Stimulated activated CD4-positive, alpha-beta T cell treated with anti-CD3 and anti-CD28 coated beads, Interleukin-2, amount 100 ng/mL, for 48 hours (primary cell): ENCODE measurements around the gene CALD1.

Source experiments
- DNase-seq, 2 donors: peaks; one replicate each; pipeline ENCODE4 v3.0.0-alpha.2; 2020

Gene CALD1

DNA sequence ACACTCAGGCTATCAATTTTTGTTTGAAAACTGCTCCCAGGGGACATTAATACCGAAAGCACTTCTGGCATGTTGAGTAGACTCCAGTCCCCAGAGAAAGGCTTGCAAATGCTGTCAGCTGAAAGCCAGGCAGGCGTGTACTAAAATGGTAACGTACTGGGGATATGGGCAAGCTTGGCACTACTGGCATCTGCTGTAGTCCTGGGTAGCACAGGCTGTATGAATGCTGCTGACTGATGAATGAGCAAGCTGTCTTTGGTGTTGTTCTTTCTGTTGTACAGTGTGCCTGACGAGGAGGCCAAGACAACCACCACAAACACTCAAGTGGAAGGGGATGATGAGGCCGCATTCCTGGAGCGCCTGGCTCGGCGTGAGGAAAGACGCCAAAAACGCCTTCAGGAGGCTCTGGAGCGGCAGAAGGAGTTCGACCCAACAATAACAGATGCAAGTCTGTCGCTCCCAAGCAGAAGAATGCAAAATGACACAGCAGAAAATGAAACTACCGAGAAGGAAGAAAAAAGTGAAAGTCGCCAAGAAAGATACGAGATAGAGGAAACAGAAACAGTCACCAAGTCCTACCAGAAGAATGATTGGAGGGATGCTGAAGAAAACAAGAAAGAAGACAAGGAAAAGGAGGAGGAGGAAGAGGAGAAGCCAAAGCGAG is 153.4 kb downstream of the CALD1 start:
- no peak for DNase-seq

DNA sequence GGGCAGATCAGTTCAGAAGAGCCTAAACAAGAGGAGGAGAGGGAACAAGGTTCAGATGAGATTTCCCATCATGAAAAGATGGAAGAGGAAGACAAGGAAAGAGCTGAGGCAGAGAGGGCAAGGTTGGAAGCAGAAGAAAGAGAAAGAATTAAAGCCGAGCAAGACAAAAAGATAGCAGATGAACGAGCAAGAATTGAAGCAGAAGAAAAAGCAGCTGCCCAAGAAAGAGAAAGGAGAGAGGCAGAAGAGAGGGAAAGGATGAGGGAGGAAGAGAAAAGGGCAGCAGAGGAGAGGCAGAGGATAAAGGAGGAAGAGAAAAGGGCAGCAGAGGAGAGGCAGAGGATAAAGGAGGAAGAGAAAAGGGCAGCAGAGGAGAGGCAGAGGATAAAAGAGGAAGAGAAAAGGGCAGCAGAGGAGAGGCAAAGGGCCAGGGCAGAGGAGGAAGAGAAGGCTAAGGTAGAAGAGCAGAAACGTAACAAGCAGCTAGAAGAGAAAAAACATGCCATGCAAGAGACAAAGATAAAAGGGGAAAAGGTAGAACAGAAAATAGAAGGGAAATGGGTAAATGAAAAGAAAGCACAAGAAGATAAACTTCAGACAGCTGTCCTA is 154.1 kb downstream of the CALD1 start:
- DNase-seq = no peak

DNA sequence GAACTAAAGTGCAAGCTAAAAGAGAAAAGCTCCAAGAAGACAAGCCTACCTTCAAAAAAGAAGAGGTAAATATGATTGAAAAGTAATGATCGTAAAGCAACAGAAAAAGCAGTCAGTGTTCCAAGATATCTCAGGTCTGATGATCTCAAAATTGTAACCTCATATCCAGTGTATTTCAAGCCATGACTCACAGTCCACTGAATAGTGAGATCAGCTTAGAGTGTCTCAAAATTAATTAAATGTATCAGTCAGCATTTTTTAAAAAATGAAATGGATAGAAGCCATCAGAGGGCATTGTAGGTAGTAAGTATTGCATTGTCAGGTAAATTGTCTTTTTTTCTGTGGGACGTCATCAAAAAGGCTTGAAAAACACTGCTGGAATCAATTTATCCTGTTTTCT is 156.3 kb downstream of the CALD1 start:
- DNase-seq = no peak

DNA sequence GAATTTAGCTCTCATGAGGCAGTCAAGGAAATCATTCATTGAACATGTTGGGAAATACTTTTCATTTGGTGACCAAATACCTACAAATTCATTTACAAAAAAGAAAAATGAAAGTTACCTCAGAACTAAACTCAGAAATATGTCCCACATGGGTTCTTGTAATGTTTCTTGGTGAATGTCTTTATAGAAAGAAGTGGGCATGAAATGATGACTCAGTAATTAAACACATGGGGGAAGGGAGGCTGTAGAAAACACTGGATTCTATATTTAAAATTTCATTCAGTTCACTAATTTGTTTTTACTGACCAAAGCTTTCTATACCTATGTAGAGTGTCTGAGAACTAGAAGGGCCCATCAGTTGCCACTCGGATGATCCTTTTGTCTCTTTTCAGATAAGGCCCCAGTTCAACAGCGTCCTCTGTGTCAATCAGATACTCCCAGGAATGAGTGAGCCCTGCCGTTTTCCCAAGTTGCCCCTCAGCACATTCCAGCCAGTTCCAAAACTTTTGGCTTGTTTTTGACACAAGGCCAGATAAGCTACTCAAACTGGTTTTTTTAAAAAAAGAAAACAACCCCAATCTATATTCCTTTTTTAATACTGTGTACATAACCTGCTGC is 157.6 kb downstream of the CALD1 start:
- DNase-seq = no peak

DNA sequence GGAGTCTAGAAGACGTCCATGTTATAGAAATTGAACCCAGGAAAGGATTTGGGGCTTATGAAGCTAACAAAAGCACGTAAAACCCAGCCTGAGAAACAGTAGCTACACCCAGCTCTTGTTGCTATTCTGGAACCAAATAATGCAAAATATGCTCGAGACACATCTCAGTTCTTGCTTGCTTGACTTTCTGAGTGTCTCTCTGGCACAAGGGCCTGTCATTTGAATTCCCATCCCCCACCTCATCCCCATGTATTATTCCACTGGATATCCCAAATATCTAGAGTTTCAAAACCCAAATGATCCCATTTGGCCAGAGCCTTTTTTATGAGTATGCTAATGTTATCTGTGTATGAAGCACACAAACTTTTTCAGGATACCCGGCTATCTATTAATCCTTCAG is 158.7 kb downstream of the CALD1 start:
- no peak for DNase-seq

DNA sequence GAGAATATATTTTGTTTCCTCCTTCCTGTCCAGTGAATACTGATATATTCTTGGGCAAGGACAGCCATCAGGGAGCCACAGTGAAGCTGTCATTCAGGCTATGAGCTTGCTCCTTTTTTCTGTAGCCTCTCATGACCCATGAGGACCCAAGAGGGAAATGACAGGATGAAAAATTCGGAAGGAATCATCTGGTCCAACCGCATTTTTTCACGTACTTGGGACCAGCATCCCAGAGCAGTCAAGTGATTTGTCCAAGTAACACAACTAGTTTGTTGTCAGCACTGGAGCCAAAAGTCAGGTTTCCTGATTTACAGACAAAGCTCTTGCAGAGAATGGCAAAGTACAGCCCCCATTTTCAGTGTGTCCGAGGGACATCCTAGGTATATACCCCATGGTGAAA is 159.7 kb downstream of the CALD1 start:
- no peak for DNase-seq

DNA sequence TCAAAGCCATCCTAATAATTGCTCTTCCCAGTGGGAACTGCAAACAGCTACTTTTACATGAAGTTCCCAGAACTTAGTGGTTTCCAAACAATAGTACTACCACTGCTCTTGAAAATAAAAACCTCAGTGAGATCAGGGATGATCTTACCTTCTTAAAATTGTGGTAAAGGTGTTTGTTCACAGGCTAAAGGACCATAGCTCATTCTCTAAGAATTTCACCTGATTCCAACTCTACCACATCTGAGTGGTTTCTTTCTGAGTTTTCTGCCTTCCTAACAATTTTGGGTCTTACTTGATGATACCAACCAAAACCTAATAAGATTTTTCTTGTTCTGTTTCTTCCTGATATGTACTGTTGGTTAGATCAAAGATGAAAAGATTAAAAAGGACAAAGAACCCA is 161.3 kb downstream of the CALD1 start:
- no peak for DNase-seq

DNA sequence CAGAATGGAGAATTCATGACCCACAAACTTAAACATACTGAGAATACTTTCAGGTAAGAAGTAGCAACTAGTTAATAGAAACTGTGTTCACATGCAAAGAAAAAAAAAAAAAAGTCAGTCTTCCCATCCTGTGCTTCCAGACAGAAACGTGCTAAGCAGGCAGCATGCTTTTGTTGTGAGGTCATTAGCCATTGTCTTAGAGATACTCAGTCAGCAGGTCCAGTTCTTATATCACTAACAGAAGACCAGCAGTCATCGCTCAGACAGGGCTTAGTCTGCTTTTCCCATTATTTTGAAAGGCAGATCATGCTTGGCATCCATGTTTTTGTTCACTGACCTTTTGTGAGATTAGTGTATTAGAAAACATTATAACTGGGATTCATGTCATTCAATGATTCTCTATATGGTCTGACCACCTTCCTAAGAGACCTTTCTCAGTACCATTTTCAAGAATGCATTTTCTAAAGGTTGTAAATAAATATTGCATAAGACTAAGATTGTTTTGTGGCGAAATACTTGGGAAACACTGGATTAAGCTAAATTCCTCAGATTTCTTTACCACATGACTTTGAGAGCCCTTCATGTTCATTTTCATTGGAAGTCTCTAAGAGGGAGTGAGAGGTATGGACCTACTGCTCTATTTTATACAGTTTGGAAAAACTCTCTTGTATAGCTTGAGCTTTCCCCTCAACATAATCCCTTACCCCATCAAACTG is 161.9 kb downstream of the CALD1 start:
- no peak for DNase-seq

DNA sequence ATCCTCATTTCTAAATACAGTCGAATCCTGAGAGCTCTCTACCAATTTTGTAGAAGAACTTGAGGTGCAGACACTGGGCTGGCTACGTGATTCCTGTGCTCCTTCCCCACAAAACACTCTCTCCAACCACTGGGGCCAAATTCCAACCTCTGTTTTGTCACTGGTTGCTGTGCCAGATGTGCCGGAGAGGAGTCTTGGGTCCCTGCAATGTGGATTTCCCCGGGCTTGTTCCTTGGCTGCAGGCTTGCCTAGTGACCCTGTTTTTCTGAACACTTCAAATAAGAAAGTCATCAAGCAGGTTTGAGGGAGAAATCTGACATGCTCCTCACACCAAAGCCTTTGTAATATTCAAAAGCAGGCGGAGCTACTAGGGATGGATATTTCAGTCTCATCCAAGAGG is 162.5 kb downstream of the CALD1 start:
- DNase-seq = no peak

DNA sequence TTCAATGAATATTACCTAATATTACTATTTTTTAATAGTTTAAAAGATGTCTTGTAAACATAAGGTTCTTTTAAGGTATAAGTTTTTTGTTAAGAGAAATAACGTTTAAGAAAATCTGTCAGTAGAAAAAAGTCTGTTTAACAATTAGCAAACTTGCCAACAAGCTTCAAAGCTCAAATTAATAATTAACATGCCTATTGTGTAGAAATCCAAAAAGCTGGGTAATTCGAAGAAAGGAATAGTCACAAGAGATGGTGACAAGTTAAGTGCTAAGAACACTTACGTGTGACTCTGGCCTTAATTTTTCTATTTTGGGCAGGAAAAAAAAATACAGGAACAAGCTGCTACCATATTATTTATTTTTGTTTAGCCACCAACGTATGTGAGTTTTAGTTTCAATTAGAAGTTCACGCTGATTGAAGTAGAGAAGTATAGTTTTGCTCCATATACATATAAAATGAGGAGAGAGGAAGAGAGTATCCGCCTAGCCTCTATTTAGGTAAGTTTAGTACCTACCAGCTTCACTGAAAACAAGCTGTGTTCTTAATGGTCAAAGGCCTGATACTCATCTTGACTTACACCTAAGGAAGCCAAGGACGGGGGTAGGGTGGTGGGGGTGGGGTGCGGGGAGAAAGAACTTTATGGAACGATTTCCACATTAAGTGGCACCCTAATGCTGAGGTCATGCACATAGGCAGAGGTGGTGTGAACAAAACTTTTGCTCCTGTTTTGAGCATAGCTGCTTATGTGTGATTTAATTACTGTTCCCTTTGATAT is 163.4 kb downstream of the CALD1 start:
- no peak for DNase-seq

DNA sequence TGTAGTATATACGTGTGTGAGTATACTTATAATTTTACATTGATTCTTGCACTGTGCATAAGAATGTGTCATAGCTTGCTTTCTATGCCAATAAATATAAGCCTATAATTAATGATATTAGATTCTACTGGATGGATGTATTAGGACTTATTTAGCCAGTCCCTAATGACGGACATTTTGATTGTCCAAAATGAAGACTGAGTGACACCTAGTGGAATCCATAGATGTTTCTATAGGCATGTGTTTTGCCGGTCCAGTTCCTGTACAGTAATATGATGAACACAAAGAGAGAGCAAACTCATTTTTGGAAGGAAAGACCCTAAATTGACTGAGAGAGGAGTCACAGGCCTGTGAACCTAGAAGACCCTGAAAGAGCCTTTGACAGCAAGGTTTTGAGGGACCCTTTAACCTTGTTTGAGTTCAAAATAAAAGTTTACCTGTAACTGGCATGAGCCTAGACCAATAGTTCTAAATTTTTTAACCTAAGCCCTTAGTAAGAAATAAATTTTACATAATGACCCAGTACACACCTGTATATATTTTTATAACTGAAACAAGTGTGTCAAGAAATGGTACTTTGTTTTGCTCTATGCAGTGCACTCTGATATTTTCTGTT is 164.5 kb downstream of the CALD1 start:
- DNase-seq = no peak

DNA sequence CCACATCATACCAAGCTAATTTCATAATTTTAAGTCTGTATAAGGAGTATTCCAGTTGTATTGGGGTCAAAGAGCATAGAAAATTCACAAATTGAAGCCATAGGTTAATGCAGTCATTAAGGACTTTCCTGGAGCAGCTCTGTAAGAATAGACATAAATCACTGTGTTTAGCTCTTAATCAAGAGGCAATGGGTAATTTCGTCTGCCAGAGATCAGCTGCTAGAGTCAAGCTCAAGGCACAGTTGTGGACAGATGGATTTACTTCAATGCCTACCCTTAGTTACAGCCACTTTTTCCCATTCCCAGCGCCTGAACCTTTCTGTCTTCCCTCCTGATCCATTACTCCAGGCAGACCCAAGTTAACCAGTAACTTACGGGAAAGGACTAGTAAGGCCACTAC is 166.3 kb downstream of the CALD1 start:
- no peak for DNase-seq

DNA sequence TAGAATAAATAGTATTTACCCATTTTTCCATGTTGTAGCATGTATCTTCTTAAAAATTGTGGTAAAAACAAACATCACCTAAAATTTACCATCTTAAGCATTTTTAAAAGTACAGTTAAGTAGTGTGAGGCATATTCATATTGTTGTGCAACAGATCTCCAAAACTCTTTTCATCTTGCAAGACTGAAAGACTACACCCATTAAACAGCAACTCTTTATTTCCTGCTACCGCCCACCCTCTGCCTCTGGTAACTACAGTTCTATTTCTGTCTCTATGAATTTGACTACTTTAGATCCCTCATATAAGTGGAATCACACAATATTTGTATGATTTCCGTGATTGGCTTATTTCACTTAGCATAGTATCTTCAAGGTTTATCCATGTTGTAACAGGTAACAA is 166.8 kb downstream of the CALD1 start:
- DNase-seq = no peak

DNA sequence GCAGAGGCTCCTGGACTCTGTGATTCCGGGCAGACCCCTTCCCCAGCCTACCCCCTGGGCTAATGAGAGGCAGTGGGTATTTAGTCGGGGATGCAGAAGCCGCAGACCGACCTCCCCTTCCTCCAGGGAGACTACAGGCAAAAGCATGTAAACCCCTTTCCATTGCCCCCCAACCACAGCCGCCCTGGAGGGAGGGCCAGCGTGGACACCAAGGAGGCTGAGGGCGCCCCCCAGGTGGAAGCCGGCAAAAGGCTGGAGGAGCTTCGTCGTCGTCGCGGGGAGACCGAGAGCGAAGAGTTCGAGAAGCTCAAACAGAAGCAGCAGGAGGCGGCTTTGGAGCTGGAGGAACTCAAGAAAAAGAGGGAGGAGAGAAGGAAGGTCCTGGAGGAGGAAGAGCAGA is 167.9 kb downstream of the CALD1 start:
- no peak for DNase-seq

DNA sequence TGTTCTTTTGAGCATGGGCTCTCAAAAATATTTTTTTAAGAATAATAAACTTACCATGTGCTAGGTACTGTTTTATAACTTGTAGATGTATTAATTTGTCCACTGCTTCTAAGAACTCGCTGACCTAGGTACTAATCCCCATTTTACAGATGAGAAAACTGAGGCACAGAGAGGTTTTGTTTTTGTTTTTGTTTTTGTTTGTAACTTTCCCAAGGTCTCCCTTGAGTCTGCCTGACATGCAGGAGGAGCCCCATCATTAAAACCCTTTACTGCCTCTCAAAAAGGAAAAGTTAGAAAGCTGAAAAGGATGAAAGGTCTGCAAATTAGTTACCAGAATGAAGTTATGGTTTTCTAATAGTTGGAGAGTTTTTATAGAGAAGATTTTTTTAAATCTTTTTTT is 168.4 kb downstream of the CALD1 start:
- DNase-seq = no peak

DNA sequence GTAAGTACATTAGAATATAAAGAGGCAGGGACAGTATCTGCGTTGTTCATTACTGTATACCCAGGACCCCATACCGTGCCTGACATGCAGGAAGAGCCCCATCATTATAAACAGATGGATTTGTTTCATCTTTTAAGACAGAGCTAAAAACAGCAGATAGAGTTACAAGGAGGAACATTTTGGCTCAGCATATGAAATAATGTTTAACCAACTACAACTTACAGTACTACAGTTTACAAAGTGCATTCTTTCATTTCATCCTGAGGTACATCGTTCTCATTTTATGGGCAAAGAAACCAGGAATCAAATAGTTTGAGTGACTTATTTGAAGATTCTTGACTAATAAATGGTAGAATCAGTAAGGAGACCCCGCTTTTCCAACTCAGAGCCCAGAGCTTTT is 168.8 kb downstream of the CALD1 start:
- no peak for DNase-seq

DNA sequence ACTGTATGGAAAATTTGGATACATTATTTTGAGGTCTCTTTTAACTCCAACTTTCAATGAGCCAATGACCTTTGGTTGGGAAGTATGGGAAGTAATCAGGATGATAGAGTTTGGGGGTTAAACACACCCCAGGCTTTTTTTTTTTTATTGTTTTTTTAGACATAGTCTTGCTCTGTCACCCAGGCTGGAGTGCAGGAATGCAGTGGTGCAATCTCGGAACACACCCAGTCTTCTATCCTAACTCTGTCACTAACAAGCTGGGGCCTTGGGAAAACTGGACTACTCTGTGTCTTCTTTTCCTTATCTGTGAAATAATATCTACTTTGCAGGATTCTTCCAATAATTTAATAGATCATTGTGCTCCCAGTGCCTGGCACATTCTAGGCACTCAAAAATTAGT is 169.3 kb downstream of the CALD1 start:
- no peak for DNase-seq

DNA sequence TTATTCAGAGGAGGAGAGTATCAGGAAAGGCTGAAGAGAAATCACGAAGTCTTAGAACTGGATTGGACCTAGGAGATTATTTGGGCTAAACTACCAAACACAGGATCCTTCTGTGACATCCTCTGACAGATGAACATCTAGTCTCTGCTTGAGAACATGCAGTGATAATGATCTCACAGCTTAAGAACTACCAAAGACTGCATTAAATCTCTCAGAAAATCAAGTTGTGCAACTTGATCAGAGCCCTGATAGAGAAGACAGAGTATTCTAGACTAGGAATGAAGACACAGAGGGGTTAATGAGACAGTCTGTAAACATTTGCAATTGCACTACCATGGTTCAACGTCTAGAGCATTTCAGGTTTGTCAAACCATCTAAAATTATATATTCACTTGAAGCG is 169.7 kb downstream of the CALD1 start:
- DNase-seq = no peak

DNA sequence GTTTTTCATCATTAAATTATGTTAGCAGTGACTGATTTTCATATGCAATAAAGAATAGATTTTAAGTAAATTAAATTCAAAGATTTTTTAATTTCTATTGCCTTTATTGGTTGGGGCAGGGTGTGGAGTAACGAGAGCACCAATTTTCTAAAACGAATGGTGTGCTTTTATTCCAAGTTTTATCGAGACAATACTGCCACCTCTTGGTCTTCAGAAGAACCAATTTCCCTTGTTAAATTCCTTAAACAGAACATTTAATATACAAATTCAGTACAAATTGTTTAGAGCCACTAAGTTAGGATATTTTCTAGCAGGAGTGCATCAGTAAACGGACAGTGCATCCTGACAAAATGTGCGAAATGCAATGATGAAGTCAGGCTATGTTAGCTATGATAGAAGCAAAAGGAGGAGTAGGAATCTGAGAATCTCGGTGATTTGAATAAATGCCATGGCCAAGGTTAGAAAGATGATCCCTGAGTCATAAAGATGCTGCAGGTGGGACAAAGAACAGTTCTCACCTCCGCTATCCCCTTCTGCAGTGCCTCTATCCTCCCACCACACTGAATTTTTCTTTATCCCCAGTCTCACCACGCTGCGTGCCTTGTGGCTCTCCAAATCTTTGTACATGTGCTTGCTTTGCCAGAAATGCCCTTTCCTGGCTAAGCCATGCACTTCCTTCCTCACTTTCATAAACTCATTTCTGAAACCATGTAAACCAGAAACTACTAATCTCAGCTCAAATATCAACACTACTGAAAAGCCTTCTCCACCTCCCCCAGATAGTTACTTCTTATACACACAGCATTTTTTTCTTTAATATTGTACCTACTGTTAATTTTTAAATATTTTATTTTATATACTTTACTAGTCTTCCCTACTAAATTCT is 175.0 kb downstream of the CALD1 start:
- DNase-seq = no peak

DNA sequence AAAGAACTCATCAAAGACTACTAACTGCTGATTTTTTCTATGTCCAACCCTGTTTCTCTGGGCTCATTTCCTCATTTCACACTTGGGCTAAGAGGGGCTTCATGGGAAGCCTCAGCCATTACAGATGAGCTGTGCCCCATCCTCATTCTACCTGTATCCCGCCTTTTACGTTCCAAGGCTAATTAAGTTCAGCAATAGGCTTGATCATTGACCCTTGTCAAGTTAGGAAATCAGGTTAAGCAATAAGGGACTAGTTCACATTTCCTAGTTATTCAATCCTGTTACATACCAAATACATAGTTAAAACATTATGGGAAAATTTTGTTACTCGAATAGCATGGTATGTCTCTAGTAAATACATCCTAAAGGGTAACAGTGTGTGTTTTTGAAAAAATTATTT is 177.6 kb downstream of the CALD1 start:
- DNase-seq = no peak

DNA sequence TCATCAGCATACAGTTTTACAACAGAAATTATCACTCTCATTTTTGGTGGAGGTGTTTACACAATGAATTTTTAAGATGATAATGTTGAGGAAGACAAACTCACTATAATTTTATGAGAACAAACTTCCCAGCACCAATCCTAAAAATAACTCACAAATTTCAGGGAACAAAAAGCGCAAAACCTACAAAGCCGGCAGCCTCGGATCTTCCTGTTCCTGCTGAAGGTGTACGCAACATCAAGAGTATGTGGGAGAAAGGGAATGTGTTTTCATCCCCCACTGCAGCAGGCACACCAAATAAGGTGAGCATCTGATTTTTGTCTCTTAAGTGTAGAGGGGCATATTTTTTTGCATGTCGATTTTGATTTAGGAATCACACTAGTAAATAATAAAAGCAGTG is 180.4 kb downstream of the CALD1 start:
- DNase-seq = no peak

DNA sequence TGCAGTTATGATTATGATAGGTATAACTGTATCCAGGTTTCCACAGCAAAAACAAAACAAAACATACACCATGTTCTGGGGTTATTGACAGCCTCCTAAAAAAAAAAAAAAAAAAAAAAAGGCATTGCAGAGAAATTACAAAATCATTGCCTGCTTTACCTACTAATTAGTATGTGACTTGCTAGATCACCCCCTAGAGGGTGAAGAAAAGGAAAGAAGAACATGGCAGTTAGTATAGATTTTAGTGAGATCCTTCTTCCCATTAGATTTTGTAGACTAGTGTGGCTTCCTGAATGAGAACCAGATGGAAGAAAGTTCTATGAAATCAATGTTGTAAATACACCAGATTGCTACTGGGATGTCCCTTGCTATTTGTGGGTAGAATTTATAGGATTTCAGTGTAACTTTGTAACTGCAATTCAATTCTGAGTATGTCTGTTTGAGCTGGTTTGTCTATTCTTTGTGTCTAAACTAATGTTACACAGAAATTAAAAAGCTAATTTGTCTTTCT is 182.9 kb downstream of the CALD1 start:
- no peak for DNase-seq
